GM10847 (cell line): Measurements from ENCODE around the gene FAM53A.

Experiments
- POLR2A ChIP-seq: IDR thresholded peaks from 2 replicates; pipeline ENCODE4 v1.6.1; 2011; ENCODE audit not compliant: insufficient read length; ENCODE audit errors: extremely low read depth

Gene FAM53A

DNA sequence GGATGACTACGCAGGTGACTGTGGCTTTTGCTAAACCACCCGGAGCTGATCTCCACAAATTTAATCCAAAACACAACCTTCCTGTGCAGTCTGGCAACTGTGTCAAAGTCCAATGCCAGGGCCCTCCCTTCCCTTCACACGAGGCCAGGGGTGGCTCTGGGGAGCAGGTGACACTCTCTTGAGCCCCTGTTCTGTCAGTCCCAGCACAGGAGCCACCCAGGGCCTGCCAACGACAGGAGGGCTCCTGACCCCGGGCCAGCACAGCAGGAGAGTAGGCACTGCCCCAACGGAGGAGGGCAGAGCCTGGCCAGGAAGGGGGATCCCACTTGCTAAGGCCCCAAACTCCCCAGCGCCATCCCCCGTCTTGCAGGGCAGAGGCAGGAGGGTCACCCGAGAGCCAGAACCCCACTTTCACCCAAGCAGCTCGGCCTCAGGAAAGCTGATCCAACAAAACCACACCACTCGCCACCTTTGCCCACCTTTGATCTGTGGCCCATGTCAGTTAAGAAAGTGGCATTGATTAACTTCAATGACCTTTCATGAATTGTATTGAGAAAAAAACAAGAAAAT lies 44.7 kb downstream of the FAM53A start:
- TF ChIP-seq POLR2A, result no peak

DNA sequence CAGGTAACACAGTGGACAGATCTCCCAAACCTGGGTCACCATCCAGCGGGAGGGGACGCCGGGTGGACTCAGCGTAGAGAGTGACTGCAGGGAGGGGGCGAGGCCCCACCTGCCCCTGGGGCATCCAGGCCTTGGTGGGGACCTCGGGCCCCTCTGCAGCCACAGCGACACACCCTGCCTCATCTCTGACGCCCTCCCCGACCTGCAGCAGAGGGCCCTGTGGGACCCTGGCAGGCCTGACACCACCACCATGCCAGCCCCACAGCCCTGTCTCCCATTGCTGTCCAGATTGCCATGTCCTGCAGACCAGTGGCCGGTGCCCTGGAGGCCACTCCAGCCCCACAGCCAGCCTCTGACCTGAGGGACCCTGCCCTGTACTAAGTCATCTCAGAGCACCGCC lies 45.2 kb downstream of the FAM53A start:
- no peak for TF ChIP-seq POLR2A

GRCh38 chr4:1638272-1638598 lies 45.9 kb downstream of the FAM53A start:
- TF ChIP-seq POLR2A, result no peak

- TF ChIP-seq POLR2A, result no peak
These were observed 46.4 kb downstream of the FAM53A start for GRCh38 chr4:1637580-1638271.

- TF ChIP-seq POLR2A, result no peak
These were observed 47.5 kb downstream of the FAM53A start for GRCh38 chr4:1636490-1637211.

GRCh38 chr4:1635464-1635863 lies 48.6 kb downstream of the FAM53A start:
- no peak for TF ChIP-seq POLR2A

- TF ChIP-seq POLR2A, result no peak
These were observed 50.1 kb downstream of the FAM53A start for GRCh38 chr4:1633993-1634392.

- TF ChIP-seq POLR2A, result no peak
These were observed 51.7 kb downstream of the FAM53A start for GRCh38 chr4:1632109-1633104.

DNA sequence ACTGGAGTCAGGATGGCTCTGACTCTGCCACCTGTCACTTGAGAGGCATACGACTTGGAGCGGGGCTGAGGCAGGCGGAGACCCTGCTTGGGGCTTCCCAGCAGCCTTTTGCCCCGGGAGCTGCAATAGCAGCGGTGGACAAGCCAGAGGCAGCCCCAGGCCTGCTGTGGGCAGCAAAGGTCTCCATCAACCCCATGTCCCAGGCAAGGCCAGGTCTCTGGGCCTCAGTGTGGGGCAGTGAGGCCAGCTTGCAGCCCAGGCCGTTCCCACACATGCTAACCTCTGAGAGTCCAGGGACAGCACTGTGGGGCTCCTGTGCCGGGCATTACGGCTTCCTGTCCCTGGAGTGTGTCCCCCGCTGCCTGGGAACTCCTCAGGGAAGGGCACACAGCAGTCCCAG lies 53.0 kb downstream of the FAM53A start:
- no peak for TF ChIP-seq POLR2A

DNA sequence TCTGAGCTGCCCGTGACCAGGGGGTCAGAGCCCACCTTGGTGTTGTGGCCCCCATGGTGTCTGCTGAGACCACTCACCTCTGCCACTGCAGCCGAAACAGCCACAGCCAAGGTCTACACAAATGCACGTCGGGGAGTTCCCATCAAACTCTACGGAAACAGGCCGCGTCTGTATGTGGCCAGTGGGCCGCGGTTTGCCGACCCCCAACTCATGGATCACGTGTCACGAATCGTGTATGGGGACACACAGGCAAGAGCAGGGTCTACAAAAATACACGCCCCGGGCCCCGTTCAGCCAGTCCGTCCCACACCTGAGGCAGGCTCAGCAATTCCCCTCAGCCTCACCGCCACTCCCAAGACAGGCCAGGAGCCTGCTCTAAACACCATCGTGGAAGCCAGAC lies 53.8 kb downstream of the FAM53A start:
- TF ChIP-seq POLR2A, result no peak

- TF ChIP-seq POLR2A, result no peak
These were observed 54.4 kb downstream of the FAM53A start for GRCh38 chr4:1629699-1630083.

DNA sequence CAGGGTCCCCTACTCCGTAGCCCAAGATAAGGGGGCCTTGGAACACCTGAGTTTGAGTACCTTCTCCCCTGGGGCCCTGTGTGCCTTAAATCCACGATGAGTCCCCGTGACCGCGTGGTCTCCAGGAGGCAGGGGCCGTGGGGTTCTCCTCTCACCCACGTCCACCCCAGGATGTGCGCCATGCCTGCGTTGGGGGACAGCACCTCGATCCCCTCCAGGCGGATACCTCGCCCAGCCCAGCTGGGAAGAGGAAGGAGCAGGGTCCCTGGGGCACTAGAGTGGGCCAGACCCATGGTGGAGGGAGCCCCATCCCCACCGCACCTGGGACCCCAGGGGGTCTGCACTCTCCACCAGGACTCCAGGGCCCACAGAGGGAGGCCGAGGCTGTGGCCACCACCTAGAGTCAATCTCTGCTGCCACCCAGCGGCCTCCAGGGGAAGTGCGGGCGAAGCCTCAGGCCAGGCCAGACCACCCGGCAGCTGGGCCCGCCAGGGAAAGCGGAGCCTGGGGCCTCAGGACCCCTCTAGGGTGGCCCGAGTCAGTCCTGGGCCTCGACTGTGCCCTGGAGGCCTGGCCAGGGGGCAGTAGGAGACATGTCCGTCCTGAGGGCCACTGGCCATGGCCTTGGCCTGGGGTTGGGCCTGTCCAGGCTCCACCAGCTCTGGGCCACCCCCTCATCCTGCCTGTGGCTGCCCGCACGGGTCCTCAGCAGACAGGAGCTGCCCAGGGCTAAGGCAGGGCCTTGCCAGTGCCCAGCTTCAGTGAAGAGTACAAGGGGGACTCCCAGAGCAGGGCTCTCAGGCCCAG lies 55.0 kb downstream of the FAM53A start:
- TF ChIP-seq POLR2A, result no peak

- TF ChIP-seq POLR2A, result no peak
These were observed 56.4 kb downstream of the FAM53A start for GRCh38 chr4:1627417-1628313.

- TF ChIP-seq POLR2A, result no peak
These were observed 57.2 kb downstream of the FAM53A start for GRCh38 chr4:1626941-1627340.
